SH-SY5Y (cell line): ENCODE data around the gene EIF4E1B.

Source experiments
- GATA2 ChIP-seq: IDR thresholded peaks from 2 replicates; pipeline ENCODE4 v1.6.1; 2011; ENCODE audit warnings: mild to moderate bottlenecking, low read depth, low read length
- GATA3 ChIP-seq: IDR thresholded peaks from 2 replicates; pipeline ENCODE4 v1.6.1; 2011; ENCODE audit warnings: low read depth, mild to moderate bottlenecking, low read length, moderate library complexity

DNA sequence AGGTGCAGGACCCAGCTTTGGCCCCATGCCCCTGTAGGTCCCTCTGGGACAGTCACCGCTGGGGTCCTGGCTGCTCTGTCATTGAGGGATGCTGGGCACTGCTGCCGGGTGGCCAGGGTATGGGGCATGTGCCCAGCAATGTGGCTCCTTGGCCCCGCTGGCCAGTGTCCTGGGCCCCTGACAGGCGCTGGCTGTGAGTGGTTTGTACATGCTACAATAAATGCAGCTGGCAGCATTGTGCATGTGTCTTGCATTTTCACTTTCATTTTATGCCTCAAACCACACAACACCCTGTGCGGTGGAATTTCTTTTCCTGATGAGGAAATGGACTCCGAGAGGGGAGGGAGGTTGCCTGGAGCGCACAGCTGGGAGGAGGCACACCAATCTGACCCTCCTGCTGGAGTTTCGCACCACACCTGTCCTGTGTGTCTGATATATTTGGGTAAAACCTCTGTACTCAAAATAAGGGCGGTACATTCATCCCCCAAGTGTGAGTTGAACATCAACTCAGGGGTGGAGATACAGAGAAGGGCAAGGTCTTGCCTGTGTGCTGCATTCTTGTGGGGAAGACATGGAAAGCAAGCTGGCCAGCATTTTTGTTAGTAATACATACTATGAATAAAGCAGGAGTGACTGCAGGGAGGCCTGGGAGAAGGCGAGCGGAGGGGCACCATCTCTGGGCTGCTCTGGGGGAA, 28.5 kb downstream of the EIF4E1B start:
- TF ChIP-seq GATA3: no peak
- no peak for TF ChIP-seq GATA2
